ENCODE results near the gene GRM2. TPM values are rescaled to one million over a fixed set of nuclear protein-coding genes. Genes with fewer than 3 reads are reported as not detected.

Gene GRM2
- 0.13 and 0.25 TPM in 2 replicates for total RNA-seq (2021)
- percentile 27 among the genes with signal in this experiment for Bru-seq, nascent RNA
- BruChase-seq, experiment 1, labeled RNA remaining after a 2-hour chase = percentile 18 among the genes with signal in this experiment
- percentile 12 among the genes with signal in this experiment for BruChase-seq, experiment 2, labeled RNA remaining after a 6-hour chase
- long read RNA-seq = 0 reads

- DNase-seq = no peak
- CTCF ChIA-PET = no interaction called here
- no peaks in the 10 kb centered on the region for H3K9me2 ChIP-seq (ENCODE audit: insufficient read depth)
- TF ChIP-seq EZH2 (IDR thresholded peaks at IDR 0.05; ENCODE audit: low read depth) = no peak
- no peak for TF ChIP-seq CTCF (conservative IDR thresholded peaks at IDR 0.05)
- H3K79me2 ChIP-seq (ENCODE audit: low read depth) = no peaks in the 10 kb centered on the region
- intact Hi-C loops (cut with micrococcal nuclease; ENCODE audit: unreplicated experiment) = no loop called here
- H3K4me2 ChIP-seq = no peak within 1 kb of the TSS
- no TSS peak for BruUV-seq (replicated peaks)
- H2AFZ ChIP-seq = no peak within 1 kb of the TSS
- no peak within 1 kb of the TSS for H3K4me3 ChIP-seq
- H3F3A ChIP-seq (ENCODE audit: insufficient read depth, low read depth) = no peaks in the 10 kb centered on the region
- no peaks in the 10 kb centered on the region for H3K4me1 ChIP-seq (replicated peaks; ENCODE audit: insufficient read depth)
- H3K36me3 ChIP-seq (ENCODE audit: low read depth) = no peaks in the 10 kb centered on the region
- no peaks in the 10 kb centered on the region for H4K20me1 ChIP-seq (ENCODE audit: insufficient read depth)
- POLR2A ChIA-PET (ENCODE audit: unreplicated experiment) = no interaction called here
- H3K27me3 ChIP-seq (ENCODE audit: insufficient read depth, low read depth) = no peaks in the 10 kb centered on the region
- H3K27ac ChIP-seq = no peak within 1 kb of the TSS
- H3K9me3 ChIP-seq (ENCODE audit: insufficient read depth, low read depth) = no peaks in the 10 kb centered on the region
Measured at GRCh38 chr3:51706788-51707731, at the start of gene GRM2. Gene GRM2 (plus strand): TSS chr3:51707068. CDS start chr3:51708984, 1,916 bp downstream.

DNA sequence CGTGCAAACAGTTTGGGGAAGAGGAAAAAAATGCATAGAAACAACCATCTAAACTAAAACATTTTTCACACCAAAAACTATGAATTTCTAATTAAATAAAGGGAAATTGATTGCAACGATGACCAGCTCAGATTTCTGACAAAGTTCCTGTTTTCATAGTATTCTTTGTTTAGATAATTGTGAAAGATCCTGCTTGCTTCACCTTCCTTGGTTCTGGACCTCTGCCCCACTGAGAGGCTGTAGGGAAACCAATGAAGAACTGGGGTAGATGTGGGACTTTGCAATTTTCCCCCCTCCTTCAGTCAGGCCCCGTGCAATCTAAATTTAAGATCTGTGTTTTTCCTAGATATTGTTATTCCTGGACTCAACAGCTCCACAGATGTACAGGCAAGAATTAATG lies 49.6 kb upstream of the GRM2 start:
- no peaks in the 10 kb centered on the region for H3K9me2 ChIP-seq (ENCODE audit: insufficient read depth)
- H3K4me3 ChIP-seq = no peak overlapping the region
- no peaks in the 10 kb centered on the region for H3F3A ChIP-seq (ENCODE audit: insufficient read depth, low read depth)
- 0 out of 2 replicates have a peak, but pooled peaks cover 7% of the 10 kb centered on the region for H3K36me3 ChIP-seq (ENCODE audit: low read depth)
- no peaks in the 10 kb centered on the region for H3K79me2 ChIP-seq (ENCODE audit: low read depth)
- no peak for DNase-seq
- intact Hi-C loops (cut with micrococcal nuclease; ENCODE audit: unreplicated experiment) = no loop called here
- no peaks in the 10 kb centered on the region for H3K4me1 ChIP-seq (replicated peaks; ENCODE audit: insufficient read depth)
- no TSS peak for BruUV-seq (replicated peaks)
- H3K27me3 ChIP-seq (ENCODE audit: insufficient read depth, low read depth) = no peaks in the 10 kb centered on the region
- POLR2A ChIA-PET (ENCODE audit: unreplicated experiment) = no interaction called here
- H2AFZ ChIP-seq = no peak overlapping the region
- no peak overlapping the region for H3K27ac ChIP-seq
- CTCF ChIA-PET = no interaction called here
- H3K4me2 ChIP-seq = no peak overlapping the region
- no peak for TF ChIP-seq CTCF (conservative IDR thresholded peaks at IDR 0.05)
- no peak for TF ChIP-seq EZH2 (IDR thresholded peaks at IDR 0.05; ENCODE audit: low read depth)
- H3K9me3 ChIP-seq (ENCODE audit: insufficient read depth, low read depth) = no peaks in the 10 kb centered on the region
- H4K20me1 ChIP-seq (ENCODE audit: insufficient read depth) = no peaks in the 10 kb centered on the region

- Histone ChIP-seq H3K27me3 (ENCODE audit: insufficient read depth, low read depth) (no peaks in the 10 kb centered on the region), H3K4me3 (no peak overlapping the region), H2AFZ (no peak overlapping the region), H3K36me3 (ENCODE audit: low read depth) (0 out of 2 replicates have a peak, but pooled peaks cover 7% of the 10 kb centered on the region), H3K4me1 (replicated peaks; ENCODE audit: insufficient read depth) (no peaks in the 10 kb centered on the region), H4K20me1 (ENCODE audit: insufficient read depth) (no peaks in the 10 kb centered on the region), H3K4me2 (no peak overlapping the region), H3K9me3 (ENCODE audit: insufficient read depth, low read depth) (no peaks in the 10 kb centered on the region), H3K9me2 (ENCODE audit: insufficient read depth) (no peaks in the 10 kb centered on the region), H3K79me2 (ENCODE audit: low read depth) (no peaks in the 10 kb centered on the region), H3K27ac (no peak overlapping the region), H3F3A (ENCODE audit: insufficient read depth, low read depth) (no peaks in the 10 kb centered on the region)
- BruUV-seq (replicated peaks) = no TSS peak
- POLR2A ChIA-PET (ENCODE audit: unreplicated experiment) = no interaction called here
- TF ChIP-seq EZH2 (IDR thresholded peaks at IDR 0.05; ENCODE audit: low read depth) = no peak
- TF ChIP-seq CTCF (conservative IDR thresholded peaks at IDR 0.05) = no peak
- intact Hi-C loops (cut with micrococcal nuclease; ENCODE audit: unreplicated experiment) = no loop called here
- CTCF ChIA-PET = no interaction called here
- DNase-seq = no peak
Measured at GRCh38 chr3:51659942-51660341, 46.9 kb upstream of the GRM2 start.

Measured in PC-9 (cell line).